Measurements from ENCODE around the gene GRPEL2.

DNA sequence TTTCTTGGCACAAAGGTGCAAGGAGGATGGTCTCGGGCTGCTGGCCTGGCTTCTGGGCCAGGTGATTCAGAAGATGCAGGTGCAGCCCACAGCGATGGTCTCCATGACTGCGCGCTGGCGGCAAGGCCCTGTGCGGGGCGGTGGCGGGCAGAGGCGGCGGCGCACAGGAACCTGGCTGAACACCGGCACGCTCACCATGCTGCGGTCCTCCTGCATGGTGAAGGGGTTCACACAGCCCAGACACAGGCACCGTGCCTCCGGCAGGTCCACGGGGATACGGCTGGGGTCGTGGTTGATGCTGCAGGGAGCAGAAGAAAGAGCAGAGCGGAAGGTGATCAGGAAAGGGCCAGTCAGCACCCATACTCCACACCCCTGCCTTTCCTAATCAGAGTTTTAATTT is 29.0 kb downstream of the GRPEL2 start:
- TF ChIP-seq, protein P1, sequence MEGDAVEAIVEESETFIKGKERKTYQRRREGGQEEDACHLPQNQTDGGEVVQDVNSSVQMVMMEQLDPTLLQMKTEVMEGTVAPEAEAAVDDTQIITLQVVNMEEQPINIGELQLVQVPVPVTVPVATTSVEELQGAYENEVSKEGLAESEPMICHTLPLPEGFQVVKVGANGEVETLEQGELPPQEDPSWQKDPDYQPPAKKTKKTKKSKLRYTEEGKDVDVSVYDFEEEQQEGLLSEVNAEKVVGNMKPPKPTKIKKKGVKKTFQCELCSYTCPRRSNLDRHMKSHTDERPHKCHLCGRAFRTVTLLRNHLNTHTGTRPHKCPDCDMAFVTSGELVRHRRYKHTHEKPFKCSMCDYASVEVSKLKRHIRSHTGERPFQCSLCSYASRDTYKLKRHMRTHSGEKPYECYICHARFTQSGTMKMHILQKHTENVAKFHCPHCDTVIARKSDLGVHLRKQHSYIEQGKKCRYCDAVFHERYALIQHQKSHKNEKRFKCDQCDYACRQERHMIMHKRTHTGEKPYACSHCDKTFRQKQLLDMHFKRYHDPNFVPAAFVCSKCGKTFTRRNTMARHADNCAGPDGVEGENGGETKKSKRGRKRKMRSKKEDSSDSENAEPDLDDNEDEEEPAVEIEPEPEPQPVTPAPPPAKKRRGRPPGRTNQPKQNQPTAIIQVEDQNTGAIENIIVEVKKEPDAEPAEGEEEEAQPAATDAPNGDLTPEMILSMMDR (IDR thresholded peaks at IDR 0.05; ENCODE audit: poor library complexity) = no peak
- TF ChIP-seq EZH2 (IDR thresholded peaks at IDR 0.05; ENCODE audit: borderline replicate concordance) = no peak

Measured in hepatocyte (in vitro differentiated cells).